8988T (cell line): Measurements from ENCODE around the gene MFAP2.
A peak's percentile ranks its signal among the peaks of the same experiment; 100 is the strongest.

Experiments used
- DNase-seq: peaks from one replicate; pipeline ENCODE4 v3.0.0; 2011

Gene MFAP2, protein sequence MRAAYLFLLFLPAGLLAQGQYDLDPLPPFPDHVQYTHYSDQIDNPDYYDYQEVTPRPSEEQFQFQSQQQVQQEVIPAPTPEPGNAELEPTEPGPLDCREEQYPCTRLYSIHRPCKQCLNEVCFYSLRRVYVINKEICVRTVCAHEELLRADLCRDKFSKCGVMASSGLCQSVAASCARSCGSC

DNA sequence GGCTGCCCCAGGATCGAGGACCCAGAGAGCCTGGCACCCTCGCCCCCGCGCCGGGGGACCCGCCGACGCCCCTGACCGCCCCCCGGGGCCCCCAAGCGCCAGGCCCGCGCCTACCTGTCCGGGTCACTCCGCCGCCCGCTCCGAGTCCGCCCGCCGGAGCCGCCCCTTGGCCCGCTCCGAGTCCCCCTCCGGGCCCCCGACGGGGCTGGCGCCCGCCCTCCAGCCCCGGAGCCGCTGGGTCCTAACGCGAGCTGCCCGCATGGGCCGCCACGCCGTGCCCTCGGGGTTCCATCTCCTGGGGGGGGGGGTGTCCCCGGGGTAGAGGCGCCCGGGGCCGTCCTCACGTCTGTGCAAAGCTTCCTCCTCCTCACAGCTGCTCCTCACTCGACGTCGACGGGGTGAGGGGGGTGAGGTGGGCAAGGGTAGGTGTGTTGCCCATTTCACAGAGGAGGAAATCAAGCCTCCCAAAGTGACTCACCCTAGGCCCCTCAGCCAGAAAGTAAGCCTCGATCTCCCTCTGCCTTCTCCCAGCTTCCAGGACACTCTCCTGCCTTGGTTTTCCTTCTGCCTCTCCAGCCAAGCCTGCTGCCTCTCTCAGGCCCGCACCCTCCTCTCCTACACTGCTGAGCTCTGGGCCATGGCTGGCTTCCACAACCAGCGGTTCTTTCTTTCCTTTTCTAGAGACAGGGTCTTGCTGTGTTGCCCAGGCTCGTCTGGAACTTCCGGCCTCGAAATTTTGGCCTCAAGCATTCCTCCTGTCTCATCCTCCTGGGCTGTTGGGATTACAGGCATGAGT, at the start of gene MFAP2:
TSS of gene MFAP2 (minus strand) at position 148 of the 796 bp plus-strand sequence. CDS start 2,347 bp downstream, outside the sequence.
- DNase-seq, result no peak

DNA sequence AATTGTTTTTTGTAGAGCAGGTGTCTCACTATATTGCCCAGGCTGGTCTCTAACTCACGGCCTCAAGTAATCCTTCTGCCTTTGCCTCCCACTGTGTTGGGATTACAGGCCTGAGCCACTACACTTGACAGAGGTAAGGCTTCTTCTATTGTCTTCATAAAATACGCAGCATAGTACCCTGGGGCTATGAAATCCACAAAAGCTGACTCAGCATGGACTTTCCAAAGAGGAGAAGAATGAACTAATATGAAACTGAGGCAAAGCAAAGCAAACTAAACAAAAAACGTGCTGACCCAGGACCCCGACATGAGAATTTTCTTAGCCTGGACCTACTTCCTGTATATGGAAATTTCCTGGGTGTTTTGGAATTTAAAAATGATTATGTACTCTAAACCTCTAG, 49.8 kb upstream of the MFAP2 start:
- DNase-seq, result no peak

DNA sequence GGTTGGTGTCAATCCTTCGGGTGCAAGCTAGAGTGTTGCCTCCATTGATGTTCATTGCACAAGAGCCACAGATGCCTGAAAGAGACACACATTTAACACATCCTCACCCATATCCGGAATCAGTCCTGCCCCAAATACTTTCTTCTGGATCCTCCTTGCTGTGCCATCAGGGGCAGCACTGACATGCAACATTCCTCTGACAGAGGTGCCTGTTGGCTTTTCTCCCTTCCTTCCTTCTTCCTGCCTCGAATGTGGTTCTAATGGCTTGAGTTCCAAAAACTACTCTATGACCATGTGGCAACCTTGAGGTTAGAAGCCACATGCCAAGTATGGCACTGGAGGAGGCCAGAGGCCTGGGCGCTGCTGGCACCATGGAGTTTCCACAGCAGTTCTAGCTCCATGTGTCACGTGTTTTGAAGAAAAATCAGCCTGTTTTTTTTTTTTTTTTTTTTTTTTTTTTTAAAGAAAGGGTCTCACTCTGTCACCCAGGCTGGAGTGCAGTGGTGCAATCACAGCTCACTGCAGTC, 48.3 kb upstream of the MFAP2 start:
- no peak for DNase-seq

DNA sequence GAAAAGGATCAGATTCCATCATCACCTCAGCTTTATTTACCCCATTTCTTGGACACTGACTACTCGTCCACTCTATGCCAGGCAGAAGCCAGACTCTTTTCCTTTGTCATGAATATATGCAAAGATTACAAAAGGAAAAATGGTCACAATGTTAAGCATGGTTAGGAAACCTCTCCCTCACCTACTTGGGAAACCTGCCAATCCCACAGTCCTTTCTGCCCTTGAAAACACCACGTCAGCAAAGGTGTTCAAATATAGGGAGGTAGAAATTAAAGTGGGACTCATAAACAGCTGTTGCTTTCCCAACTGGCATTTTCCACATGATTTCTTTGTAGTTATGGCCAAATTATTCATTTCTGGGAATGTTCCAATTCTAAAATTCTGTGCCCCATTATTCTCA, 47.5 kb upstream of the MFAP2 start:
- DNase-seq, result no peak

DNA sequence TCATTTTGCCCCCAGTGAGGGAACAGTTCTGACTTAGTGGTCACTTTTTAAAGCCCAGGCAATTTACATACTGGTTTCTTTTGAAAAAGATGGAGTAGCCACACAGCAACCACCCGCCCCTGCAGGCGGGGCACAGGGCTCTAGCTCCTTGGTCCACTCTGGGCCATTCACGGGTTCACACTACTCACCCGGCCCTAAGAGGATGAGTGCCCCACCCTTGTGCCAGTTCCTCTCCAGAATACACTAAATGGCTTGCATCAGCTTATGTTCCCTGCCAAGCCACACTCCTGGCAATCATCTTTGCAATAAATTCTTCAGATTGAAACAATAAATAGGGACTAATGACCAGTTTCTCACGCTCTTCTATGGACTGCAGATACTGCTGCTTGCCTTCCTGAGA, 47.0 kb upstream of the MFAP2 start:
- DNase-seq, result no peak

DNA sequence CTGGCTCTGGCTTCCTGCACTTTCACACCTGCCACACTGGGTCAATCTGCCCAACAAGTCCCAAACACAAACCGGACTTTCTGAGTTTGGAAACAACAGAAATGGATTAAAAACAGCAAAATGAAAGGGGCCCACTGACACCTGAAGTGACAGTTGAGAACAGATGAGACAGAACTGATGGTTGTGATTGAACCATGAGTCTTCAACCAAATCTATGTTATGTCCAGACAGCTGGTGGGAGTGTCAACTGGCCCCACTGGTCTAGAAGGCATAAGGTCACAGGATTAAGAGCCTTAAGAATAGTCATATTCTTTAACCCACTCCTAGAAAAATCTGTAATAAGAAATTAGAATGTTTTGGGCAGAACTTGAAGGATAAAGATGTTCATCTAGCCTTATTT, 44.3 kb upstream of the MFAP2 start:
- DNase-seq, result no peak

DNA sequence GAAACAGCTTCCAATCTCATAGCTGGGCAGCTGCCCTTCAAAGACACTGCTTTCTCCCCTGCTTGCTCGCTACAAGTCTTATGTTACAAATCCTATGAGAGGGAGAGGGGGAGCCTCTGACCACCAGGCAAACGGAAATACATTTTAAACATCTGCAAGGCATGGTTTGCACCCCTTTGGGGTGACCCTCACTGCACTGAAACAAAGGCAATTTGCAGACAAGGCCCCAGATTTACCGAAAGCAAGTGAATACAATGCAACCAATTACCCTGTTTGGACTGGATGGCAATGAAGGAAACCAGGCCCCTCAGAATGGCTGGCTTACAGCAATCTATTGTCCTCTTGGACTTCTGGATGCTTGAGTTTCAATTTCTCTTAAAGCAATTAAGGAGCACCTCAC, 43.2 kb upstream of the MFAP2 start:
- no peak for DNase-seq

DNA sequence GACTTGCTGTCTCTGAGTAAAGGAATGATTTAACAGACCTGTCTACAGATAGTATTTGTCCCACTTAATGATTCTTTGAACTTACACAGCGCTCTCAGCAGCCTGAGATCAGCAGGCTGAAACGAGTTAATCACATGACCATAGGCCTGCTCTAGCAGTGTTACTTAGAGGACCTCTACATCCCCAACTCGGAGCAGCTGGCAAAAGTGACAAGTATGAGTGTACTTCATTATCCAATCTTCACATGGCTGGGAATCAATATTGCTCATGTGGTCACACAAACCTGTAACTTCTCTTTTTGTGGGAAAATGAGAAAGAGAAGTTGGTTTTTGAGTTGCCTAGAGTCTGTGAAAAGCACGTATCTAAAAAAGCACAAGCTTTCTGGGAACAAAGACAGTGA, 42.7 kb upstream of the MFAP2 start:
- DNase-seq, result no peak

DNA sequence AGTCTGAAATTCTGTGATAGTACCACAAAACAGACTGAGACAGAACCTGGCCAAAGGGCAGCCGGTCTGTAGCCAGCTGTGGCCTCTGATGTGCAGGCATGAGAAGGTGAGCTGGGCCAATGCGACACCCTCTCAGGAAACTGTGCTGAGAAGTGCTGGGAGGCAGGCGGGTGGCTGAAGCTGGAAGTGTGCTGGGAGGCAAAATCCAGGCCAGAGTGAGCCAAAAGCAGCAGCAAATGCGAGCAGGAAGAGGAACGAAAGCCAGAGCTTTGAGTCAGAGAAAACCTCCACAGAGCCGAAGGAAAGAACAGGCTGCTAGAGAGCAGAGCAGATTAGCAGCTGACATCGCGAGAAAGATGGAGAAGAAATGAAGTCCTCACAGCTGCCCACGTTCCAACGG, 41.5 kb upstream of the MFAP2 start:
- DNase-seq, result no peak

DNA sequence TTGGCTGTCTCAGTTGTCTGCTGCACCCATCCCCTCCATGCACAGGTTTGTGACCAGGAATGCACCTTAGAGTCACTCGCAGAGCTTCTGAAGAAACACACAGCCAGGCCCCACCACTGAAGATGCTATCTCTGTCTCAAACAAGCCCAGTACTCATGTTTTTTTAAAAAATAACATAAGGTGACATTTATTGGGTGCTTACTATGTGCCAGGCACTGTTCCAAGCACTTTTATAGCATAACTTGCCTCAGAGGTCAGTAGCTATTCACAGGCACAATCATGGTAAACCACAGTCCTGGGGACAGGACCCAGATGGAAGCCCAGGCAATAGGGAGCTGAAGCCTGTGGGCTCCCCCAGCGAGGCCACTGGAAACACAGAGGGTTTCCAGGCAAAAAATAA, 40.1 kb upstream of the MFAP2 start:
- no peak for DNase-seq

DNA sequence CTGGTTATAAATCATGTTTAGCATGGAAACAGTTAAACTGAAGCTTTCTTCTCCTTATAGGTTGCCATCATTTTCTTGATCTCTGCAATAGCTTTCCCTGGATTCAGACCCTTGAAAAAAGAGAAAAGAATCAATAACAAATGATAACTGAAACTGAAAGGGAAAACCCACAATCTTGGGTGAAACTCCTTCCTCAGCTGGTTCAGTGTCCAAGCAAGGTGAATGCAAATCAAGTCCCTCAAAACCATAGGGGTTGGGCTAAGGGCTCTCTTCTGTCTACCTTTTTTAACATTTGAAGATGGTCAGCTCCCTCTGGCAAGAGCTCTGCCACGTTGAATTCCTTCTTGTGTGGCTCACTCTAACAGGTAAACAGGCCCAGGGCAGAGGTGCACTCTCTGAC, 38.4 kb upstream of the MFAP2 start:
- DNase-seq, result no peak

DNA sequence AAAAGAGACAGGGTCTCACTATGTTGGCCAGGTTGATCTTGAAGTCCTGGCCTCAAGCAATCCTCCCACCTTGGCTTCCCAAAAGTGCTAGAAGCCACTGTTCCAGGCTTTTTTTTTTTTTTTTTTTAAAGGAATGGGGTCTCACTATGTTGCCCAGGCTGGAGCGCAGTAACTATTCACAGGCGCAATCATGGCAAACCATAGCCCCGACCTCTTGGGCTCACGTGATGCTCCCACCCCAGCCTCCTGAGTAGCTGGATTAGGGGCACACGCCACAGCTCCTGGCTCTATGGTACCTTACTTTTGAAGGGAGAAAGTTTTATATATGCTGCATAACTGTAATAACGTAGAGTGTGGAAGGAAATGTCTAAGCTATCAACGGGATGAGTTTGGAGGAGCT, 37.0 kb upstream of the MFAP2 start:
- no peak for DNase-seq

DNA sequence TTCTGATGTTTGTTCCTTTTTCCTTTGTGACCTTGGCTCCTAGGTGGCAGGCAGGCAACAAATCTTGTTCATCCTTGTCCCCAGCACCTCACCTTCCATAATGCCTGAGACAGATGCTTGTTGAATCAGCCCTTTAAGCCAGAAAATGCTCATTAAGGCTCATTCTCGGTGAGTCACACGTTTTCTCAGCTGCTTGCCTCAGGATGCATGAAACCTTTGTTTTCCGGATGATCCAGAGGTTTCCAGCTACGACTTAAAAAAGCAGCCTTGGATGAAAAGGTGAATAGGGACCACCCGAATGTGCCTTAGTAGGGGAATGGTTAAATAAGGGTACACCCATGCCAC, 35.9 kb upstream of the MFAP2 start:
- DNase-seq, result no peak

DNA sequence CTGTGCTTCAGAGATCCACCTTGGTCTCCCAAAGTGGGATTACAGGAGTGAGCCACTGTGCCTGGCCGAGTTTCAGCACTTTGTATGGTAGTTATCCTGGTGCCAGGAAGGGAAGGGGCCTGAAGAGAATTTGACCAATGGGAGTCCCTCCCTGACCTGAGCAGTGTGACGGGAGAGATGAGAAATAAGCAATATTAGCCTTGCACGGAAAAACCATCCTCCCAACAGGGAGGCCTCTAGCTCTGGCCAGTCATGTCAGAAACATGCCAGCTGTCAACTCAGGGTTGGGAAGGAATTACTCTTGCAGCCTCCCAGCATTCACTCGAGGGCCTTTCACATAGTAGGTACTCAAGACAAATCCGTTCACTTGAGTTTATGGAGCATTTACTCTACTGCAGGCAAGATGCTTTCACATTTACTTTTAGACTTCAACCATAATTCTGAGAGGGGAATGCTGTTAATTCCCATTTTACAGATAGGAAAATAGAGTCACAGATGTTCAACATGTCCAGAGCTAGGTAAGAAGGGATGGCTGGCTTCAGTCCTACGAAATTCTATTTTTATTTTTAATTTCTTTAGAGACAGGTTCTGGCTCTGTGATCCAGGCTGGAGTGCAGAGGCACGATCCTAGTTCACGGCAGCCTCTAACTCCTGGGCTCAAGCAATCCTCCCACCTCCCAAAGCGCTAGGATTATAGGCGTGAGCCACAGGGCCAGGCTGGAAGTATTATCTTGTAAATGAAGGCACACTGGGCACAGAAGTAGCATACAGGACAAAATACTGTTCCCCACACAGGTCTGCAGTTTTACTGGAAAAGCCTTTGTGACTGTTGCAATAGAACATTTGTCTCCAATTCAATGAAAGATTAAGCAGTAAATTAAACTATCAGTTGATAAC, 34.5 kb upstream of the MFAP2 start:
- DNase-seq, result no peak

DNA sequence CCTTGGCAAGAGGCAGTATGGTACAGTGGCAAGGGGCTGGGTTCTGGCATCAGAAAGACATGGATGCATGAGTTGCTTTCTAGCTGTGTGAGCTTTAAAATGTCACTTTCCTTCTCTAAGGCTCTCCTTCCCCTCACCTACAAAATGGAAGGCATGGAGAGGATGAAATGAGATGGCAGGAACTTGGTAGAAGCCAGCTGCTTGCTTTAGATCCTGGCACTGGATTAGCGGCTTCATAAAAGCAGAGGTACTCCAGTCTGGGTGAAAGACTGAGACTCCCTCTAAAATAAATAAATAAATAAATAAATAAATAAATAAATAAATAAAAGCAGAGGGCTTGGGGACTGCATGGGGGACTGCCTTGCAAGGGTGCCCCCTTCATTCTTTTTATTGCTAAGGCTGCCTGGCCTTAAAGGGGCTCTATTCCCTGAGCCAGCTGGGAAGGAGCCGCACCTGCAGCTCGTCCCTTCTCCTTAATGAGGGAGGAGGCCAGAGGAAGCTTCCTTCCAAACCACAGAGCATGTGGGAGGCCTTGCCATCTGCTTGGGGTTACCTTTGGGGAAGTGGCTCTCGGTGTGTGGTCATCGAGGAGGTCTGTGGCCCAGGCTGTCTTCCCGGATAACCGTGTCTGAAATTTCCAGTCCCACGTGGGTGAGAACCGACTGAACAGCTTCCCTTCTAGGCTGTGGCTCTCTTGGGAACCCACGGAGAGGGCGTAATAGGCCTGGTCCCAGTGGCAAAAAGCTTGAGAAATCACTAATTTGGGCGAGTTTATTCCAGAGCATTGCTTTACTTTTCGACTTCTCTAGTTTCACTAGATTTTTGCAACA, 33.3 kb upstream of the MFAP2 start:
- DNase-seq, result no peak

DNA sequence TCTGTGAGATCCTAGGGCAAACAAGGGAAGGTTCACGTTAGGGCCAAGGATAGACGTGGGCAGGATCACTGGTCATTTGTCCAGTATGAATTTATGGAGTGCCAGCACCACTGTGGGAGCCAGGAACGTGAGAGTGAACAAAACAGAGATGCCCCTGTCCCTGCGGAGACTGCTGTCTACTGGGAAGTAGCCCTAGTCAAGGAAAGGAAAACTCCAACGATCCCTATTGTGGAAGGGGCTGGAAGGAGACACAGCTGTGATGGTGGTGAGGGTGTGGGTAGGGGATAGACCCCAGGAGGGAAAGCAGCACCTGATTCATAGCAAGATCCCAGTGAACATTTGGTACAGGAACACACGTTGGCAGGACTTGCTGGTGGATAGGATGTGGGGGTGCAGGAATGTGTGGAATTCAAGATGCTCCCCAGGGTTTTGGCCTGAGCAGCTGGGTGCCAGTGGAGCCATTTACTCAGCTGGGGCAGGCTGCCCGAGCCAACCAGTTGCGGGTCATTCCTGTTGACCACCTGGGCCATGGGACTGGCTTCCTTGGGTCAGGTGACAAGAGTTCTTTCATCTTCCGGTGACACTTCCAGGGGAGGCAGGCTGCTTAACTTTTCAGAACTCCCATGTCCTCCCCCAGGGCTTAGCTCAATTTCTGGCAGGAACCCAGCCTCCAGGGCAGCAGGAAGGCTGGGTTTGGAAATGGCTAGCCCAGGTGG, 32.5 kb upstream of the MFAP2 start:
- DNase-seq, result no peak

DNA sequence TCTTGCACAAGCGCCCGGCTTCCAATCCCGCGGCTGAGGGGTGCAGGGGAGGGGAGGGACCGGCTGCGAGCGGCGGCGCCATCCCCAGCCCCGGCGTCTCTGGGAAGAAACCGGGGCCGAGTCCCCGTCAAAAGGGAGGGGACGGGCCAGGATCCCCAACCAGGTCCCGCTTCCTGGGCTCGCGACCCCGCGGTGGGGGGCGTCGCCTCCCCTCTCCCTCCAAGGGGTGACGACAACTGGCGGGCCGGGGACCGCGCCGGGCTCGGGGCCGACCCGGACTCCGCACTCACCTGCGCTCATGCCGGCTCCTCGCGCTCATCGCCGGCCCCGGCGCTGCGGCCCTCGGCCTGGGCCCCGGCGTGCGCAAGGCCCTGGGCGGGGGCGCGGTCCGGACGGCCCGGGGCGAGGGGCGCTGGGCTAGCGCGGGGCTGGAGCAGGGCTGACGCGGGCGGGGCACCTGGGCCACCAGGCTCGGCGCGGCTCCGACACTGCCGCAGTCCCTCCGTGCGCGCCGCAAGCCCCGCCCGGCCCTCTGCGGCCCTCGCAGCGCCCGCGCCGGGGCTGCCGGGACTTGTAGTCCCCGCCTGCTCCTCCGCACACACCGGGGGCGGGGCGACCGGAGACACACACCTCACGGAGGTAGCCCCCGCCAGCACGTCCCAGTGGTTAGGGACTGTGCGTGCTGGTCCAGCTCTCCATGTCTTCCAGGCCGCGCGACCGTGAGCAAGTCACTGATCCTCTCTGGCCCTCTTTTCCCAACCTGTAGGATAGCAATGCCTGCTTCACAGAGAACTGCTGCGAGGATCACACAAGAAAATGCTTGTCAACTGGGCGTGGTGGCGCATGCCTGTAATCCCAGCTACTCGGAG, 31.3 kb upstream of the MFAP2 start, which contains the start of gene ATP13A2:
TSS of gene ATP13A2 (minus strand) at position 490 of the 869 bp plus-strand sequence. CDS start at position 300, 190 bp downstream.
- DNase-seq, result peak; percentile 81

DNA sequence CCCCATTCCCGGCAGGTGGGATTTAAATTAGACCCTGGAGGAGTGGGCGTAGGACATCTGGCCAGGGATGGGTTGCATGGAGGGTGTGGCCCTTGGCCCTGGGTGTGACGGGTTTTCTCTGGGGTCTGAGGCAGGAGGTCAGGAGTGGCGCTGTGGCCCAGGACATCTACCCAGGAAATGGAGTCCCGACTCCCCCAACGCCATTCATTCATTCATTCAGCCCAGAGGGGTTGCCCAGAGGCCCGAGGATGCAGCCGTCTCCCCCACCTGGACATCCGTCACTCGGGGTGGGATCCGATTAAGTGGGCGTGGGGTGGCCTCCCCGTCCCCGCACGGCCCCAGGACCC, 30.6 kb upstream of the MFAP2 start:
- no peak for DNase-seq

DNA sequence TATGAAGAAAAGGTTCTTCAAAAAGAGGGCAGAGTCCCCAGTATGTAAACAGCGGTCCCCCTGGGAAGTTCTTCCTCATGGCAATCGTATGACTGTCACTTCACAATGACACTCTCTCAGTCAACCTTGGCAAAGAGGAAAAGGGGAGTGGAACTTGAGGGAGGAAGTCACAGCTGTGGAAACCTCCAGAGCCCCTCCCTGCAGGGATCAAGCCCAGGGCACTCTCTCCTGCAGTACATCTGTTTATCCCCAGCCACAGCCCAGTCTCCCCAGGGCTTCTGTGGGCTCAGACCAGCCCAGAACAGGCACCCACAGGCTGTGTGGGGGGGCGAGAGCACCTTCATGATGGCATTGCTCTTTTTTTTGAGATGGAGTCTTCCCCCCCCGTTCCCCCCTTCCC, 29.3 kb upstream of the MFAP2 start:
- no peak for DNase-seq

DNA sequence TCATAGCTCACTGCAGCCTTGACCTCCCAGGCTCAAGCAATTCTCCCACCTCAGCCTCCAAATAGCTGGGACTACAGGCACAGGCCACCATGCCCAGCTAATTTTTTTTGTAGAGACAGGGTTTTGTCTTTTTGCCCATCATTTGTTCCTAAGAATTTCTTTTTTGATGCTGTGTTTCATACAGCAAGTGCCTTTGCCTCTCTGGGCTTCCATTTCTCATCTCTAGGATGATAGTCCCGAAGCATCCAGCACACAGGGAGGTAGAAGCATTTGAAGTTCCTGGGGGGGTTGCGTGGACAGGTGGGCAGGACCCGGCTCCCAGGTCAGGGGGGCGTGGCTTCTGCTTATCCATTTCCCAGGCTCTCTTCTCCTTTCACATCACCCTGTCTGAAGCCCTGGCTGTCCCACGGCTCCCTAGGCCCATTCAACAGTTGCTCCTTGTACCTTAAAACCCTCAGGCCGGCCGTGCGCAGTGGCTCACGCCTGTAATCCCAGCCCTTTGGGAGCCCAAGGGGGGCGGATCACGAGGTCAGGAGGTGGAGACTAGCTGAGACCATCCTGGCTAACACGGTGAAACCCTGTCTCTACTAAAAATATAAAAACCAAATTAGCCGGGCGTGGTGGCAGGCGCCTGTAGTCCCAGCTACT, 27.9 kb upstream of the MFAP2 start:
- DNase-seq, result no peak
